Measurements from ENCODE around the gene PPIL6.
"Not testable (repeated sequence)": the region's sequence is repeated elsewhere in the genome, so short reads cannot be mapped to it uniquely, and the experiment has no call there.

PPIL6 gene

DNA sequence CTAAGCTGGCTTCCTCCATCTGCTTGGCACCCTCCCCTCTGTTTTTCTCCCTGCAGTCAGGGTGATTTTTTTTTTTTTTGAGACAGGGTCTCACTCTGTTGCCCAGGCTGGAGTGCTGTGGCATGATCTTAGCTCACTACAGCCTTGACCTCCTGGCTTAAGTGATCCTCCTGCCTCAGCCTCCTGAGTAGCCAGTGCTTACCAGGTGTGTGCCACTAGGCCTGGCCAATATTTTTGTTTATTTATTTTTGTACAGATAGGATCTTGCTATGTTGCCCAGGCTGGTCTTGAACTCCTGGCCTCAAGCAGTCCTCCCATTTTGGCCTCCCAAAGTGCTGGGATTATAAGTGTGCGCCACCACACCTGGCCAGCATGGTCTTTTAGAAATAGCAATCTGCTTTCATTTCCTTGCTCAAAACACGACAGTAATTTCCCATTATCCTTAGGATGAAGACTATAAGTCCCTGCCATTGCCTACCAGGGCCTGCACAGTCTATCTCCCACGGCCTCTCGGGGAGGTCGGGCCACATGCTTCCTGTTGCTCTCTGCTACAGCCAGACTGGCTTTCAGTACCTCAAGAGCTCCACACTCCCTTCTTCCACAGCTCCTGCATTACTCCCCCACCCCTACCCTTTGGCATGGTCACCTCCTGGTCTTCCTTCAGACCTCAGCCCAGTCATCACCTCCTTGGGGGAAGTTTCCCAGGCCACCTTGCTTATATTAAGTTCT lies 47.1 kb downstream of the PPIL6 start:
- peak; percentile 8 for DNase-seq

DNA sequence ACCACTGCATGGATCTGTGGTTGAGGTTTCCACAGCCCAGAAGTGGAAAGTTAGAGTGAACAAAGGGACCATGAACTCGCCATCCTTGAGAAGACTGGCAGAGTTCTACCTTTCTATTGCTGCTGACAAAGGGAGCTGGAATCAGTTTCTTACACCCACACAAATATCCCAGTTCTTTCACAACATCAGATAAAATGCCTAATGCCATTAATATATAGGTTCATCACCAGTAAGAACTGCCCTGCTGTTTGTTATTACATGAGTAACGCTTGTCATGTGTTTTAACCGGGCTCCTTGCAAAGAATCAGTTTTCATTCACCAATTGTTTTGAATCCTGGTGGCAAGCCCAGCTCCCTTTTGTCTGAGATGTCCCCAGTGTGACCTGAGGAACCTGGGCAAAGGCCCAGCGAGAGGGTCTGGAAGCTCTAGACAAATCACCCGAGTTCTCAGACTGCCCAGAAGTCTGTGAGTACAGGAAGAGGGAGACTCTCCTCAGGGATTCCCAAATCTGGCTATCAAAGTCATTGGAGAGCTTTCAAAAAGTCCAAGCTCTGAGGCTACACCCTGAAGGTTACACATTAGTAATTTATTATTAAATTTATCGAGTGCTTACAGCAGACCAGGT lies 50.7 kb downstream of the PPIL6 start:
- DNase-seq: no peak

DNA sequence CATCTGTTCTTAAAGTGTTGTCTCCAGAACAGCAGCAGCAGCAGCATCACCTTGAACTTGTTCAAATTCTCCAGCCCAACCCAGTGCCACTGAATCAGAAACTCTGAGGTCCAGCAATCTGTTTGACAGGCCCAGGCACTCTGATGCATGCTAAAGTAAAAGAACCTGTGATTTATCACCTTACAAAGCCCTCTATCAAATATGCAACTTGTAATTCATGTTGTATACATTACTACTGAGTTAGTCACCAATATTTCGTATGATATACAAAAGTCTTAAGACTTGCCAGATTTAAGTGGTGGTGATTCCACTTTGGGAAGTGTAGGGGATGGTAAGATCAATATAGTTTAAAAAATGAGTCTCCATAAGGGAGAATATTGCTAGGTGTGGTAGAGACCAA lies 52.2 kb downstream of the PPIL6 start:
- no peak for DNase-seq

DNA sequence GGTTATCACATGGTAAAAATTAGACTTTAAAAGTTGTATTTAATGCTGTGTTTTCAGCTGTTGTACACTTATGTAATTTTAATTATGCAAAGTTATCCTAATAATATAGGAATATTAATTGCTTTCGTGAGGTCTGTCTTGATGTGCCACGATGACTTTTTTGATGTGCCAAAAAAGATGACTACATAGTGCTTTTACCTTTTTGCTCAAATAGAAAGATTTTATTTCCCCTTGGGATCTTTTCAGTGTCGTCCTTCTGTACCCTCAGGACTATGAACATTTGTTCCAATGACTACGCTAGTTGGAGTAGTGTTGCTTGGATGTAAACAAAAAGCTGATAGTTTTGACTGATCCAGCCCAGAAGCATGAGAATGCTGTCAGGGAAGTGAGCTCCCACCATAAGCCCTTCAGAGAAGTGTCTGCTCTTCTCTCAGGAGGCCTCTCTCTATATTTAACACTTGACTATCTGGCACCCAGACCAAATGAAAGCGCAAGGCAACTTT lies 56.9 kb downstream of the PPIL6 start:
- no peak for DNase-seq

DNA sequence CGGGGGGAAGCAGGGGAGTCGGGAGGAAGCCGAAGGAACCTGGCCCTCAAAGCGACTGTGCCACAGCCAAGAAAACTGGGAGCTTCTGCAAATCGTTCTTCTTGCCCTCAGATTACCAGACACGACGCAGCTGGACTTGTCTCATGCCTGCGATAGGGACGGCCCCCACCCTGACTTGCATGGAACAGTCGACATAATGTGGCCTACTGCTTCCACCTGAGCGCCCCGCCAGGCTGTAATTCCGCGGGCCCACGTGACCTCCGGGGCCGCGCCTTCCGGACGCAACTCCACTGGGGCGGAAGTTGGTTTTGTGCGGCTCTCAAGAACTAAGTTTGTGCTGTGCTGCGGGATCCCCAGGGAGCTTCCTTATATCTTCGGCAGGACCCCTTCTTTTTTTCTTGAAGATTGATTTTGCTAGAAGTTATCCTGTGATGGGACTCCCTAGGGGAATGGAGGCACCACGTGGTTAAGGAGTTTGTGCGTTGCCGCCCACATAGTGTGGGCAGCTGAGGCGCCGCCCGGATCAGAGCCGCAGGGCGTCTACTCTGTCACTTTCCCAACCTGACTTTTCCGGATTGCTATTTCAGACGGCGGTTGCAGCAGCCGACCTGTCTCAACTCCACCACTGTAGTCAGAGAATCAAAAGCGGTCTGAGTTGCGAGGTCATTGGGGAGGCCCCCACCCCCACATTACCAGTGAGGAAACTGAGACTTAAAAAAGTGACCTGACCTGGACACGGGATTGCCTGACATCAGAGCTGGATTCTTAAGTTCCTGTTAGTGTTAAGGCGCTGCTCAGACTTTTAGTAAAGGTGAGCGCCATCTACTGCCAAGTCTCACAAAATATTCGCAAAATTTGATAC lies 57.6 kb downstream of the PPIL6 start:
- DNase-seq: peak; percentile 95

DNA sequence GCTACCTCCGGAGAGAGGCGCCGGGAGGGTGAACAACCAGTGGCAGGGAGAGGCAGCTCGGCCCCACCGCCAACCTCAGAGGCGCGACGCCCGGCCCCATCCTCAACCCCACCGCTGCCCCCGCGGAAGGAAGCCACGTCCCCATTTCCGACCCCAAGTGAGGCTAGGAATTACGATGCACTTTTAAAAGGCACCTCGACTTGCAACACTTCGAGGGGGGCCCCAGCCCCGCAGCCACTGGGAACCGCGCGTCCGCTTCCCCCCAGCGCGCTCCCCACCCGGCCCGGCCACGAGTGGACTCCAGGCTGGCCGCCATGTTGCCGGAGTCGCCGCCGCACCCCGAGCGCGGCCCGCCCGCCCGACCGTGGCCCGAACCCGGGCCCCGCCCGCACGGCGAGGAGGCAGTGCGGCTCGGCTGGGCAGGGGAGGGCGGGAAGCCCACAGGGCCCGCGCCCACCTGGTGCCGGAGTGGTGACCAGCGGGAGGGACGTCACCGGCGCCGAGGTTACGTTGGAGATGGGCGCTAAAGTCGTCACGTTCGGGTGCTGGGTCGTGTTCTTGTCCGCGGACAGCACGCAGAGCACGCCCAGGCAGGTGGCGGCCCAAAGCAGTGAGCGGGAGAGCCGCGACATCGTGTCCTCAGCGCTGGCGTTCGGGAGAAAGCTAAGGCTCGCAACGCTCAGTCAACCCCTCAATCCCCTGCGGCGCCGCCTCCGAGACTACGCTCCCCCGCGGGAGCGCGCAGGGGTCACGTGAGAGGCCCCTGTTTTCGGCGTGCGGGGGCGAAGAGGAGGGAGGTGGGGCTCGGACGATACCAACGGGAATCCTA lies 58.5 kb downstream of the PPIL6 start, which contains the start of gene CD164:
Gene CD164 (minus strand): TSS at position 721 of the 829 bp plus-strand sequence. CDS start 89 bp downstream, at position 632.
- peak; percentile 90 for DNase-seq

DNA sequence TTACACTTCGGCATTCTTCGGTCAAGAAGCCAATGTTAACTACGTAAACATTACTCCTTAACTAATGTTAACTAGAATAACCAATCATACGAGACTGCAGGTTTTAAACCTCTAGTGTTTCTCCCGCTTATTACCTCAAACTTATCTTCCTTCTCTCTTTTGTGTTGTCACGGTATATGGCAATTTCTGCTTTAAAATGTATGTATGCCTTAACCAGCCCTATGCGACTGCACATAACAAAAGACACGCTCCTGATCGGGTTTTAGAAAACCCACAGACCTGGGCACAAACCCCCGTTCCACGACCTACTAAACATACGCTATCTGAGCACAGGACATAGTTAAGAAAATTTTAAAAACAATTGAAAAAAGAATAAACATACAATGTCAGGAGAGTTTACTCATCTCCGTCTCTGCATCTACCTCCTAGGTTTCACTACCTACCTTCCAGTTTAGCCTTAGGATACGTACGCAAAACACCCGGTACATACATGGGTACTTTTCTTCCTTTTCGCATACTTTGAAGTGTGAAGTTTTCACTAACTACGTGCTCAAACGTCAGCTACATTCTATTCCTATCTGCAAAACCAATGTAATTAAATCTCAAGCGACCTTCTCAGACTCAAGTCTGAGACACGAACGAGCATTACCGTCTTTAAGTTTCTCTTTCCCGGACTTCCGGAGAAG lies 59.2 kb downstream of the PPIL6 start:
- peak; percentile 30 for DNase-seq

DNA sequence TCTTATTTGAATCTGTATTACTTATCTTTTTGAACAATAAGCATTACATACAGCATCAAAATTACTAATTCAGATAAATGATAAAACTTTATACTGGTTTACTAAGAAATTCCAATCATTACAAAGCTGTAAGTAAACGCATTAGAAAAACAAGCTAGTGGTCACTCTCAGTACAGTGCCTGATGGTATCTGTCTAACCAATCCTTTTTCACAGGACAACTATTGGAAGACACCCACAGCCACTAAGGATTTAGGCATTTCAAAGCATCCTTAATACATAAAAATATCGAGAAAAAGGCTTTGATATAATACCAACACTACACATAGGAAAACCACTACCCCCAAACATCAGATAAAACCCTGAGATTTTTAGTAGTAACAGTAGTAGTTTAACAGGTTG lies 60.7 kb downstream of the PPIL6 start:
- no peak for DNase-seq

DNA sequence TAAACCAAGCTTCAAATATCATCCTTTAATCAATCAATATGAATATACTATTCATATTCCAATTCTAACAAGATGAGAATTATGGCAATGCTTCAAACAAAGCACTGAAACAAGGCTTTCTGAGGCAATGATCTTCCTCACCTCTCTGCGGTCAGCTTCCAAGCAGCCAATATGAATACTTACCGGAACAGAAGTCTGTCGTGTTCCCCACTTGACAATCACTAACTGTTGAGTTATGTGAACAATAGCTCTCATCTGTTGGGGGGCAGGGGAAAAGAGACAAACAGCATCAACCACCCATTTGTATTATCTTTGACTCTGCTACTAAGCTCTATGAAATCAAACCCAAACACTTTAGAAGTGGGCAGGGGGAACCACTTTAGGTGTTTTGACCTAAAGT lies 62.7 kb downstream of the PPIL6 start:
- no peak for DNase-seq

DNA sequence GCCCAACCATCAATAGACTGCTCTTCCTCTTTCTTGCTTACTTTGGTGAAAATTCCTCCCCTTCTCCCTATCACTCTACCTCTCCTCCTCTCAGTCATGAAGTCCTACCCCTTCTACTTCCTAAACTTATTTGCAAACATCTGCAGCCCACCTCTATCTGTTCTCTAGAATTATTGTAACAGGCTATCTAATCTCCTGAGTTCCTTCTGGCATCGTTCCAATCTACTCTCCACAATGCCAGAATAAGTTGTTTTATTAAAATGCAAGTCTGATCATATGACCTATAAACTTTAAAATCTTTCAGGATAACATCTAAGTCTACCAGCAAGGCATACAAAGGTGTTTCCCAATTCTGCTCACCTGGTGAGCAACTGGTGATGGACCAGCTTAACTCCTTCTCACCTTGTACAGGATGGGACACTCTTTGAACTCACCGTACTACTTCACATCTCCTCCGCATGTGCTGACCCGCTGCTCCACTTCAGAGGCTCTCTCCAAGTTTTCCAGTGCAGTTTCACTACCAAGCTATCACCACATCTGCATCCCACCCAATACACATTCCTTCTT lies 66.0 kb downstream of the PPIL6 start:
- DNase-seq: no peak

DNA sequence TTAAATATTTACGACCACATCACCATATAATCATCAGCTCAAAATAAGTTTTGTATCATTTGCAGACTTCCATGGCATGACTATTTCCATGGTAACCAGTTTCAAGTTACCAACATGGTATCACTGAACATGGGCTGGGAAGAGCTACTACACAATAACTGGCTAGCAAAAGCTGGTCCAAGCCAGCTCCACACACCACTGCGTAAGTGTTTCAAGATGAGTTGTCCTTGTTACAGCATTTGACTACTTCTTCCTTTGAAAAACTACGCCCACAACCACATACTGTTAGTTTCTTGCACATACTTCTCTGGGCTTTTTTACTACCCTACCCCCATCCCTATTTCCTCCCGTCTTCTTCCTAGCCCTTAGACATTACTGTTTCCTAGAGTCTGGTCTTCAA lies 66.7 kb downstream of the PPIL6 start:
- peak; percentile 81 for DNase-seq

DNA sequence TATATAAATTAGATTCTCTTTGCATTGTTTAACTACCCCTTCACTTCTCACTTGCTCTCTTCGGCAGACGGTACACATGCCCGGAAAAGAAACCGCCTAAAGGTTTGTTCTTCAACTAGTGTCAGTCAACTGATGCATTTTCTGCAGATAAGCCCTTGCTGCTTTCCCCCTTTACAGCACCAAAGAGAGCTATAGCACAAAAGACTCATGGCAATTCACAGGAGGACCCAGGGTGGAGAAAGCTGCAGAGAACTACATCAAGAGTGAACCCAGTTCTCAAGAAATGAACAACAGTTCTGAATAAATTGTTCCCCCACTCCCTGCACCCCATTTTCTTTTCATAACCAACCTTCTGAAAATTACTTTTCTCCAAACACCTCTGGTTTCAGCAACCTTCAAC lies 67.1 kb downstream of the PPIL6 start:
- DNase-seq: no peak

DNA sequence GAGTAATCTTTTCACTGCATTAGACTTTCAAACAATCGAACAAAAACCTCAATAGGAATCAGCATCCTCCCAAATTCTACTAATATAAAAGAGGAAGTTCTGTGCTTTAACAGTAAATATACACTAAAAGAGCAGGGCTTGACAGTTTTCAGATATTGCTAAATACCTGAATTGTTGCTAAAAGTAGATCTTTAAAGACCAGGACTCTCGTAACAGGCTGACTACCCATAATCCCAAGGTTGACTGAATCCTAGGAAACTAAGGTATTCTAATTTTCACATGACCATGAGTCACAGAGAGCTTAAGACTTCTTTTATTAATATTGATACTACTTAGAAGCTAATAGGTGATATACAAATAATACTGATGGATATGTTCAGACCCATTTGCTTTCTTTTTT lies 68.3 kb downstream of the PPIL6 start:
- DNase-seq: peak; percentile 54

DNA sequence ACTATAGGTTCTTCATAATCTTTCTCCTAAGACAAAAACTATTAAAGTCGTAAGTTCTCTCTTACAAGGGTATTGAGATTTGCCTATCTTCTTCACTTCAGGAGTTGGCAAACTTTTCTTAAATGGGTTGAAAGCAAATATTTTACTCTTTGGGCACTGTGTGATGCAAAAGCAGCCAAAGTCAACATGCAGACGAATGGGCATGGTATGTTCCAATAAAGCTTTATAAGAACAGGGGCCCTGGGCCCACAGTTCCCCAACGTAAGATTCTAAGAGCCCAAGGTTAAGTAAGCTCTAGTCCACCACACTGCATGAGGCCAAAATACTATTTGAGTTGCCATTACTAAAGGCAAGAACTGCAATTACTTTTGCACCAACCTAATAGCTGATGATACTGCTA lies 69.6 kb downstream of the PPIL6 start:
- no peak for DNase-seq

DNA sequence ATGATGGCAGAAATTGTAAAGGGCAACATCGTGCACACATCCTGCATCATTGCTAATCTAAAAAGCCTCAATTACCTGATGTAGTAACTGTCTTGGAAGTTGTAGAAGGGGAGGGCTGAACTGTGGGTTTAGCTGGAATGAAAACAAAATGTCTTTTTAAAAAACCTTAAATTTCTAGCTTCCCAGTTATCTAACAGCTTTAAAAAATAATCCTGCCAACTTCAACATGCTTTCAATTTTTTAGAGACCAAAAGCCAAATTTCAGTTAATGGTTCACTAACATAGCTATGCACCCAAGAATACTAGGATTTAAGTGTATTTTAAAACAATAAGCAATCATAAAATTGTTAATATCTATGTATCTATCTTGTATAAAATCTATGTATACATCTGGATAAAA lies 70.1 kb downstream of the PPIL6 start:
- no peak for DNase-seq

DNA sequence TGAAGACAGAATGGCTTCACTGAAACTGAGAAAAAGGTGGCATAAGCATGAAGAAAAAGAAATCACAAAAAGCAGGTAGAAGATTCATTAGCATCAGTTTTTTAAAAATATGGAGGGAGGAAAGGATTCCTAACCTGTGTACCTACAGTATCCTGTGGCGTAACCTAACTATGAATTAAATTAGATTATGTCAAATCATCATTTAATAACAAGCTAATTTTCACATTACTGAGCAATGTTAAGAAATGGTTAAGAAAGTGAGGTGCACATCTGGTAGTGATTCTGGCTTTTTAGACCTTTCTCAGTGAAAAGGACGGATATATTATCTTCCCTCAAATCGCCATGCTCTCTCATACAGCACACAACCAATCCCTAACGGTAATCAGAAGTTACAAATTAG lies 70.7 kb downstream of the PPIL6 start:
- DNase-seq: no peak

DNA sequence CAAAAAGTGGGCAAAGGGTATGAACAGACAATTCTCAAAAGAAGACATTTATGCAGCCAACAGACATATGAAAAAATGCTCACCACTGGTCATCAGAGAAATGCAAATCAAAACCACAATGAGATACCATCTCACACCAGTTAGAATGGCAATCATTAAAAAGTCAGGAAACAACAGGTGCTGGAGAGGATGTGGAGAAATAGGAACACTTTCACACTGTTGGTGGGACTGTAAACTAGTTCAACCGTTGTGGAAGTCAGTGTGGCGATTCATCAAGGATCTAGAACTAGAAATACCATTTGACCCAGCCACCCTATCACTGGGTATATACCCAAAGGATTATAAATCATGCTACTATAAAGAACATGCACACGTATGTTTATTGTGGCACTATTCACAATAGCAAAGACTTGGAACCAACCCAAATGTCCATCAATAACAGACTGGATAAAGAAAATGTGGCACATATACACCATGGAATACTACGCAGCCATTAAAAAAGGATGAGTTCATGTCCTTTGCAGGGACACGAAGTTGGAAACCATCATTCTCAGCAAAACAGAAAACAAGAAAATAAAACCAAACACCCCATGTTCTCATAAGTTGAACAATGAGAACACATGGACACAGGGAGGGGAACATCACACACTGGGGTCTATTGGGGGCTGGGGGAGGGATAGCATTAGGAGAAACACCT lies 75.9 kb downstream of the PPIL6 start:
- DNase-seq: not testable (repeated sequence)

DNA sequence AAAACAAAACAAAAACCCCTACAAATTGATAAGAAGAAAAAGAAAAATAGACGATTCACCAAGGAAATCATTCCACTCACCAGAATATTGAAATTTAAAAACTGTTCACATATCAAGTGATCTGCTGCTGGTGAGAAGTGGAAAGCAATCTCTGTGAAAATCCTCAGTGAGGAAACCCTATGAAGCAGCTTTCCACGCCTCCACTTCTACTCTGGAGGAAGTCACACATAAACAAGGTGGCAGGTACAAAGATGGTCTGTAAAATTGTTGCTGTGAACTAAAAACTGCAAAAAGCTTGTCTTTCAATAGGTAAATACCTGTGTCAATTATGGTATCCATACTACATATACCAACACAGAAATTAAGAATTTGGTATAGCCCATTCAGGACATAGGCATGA lies 76.7 kb downstream of the PPIL6 start:
- no peak for DNase-seq

DNA sequence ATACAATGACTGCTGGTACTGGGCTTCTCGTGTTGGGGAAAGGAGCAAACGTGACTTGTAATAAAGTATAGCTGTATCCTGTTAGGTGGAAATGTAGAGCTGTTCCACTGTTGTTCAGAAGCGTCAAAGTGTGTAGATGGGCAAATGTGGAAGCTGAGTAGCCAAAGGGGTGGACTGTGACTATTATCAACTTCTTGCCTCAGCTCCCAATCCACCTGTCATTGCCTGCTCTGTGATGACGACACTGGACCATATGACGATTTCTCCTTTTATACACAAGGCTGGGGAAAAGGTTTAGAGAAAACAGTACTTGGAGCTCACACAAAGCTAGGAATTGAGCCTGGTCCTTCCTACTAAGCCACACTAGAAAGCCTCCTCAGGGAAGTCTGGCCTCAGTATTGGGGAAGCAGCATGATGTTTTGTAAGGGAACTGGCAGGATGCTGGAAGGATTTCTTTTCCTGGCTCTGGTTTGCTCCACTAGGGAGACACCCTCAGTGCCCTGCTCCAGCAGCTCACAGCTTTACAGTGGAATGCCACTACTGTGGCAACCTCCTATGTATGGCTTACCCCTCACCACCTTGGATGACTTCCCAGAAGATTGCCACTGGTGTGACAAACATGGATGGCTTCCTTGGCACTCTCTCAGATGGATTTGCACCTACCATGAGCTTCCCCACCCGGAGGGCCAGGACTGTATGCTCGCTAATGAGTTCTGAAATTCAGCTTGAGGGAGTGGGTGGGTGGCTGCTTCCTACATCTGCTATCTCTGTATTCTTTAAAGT lies 78.1 kb downstream of the PPIL6 start:
- no peak for DNase-seq

DNA sequence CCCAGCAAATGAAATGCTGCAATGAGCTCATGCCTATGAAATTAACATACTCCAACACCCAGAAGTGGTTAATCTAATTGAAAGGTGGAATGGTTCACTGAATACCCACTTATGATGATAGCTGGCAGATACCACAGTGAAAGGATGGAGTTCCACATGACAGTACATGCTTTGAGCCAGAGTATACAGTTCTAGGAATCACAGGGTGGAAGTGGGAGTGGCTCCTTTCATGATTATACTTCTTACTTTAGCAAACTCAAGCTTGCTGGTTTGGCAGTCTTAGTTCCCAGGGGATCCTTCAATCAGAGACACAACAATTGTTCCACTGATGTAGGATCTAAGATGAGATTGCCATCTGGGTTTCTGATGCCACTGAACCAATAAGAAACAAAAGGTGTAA lies 79.6 kb downstream of the PPIL6 start:
- DNase-seq: no peak
